Common myeloid progenitor, CD34-positive (primary cell): ENCODE results near the gene EFHB.

Experiments used
- CTCF ChIA-PET: fragments of 350-600 bp; sonication (Branson Sonifier 250); formaldehyde crosslinking; loops from one replicate; lab custom pipeline; 2021; ENCODE audit warnings: antibody characterized with exemption; lab: Charles Lee
- POLR2A ChIA-PET: fragments of 350-600 bp; sonication (Branson Sonifier 250); formaldehyde crosslinking; loops from one replicate; lab custom pipeline; 2021; ENCODE audit warnings: antibody characterized with exemption; lab: Charles Lee
- DNase-seq, 3 donors: peaks; one replicate each; pipeline versions ENCODE4 v3.0.0 to v3.0.0-alpha.2; 2013
- H3K27ac ChIP-seq, 2 experiments: 1 replicate in 1 of 2; 2 replicates in 1 of 2; pipeline ENCODE4 v1.7.0; 2013; ENCODE audit warnings: inconsistent platforms in 2 of 2, low read length in 2 of 2, mild to moderate bottlenecking in 2 of 2, low read depth in 1 of 2, moderate library complexity in 1 of 2; ENCODE audit not compliant: severe bottlenecking in 2 of 2, insufficient read depth in 1 of 2, poor library complexity in 1 of 2
- H3K27me3 ChIP-seq, 5 experiments: replicated peaks in 2 of 5; 1 replicate in 3 of 5; 2 replicates in 2 of 5; pipeline versions ENCODE4 v1.6.1 to v1.7.0; 2013; ENCODE audit warnings: low read length in 4 of 5, mild to moderate bottlenecking in 2 of 5, moderate library complexity in 2 of 5, inconsistent platforms in 1 of 5; ENCODE audit not compliant: insufficient read depth in 5 of 5, control insufficient read depth in 4 of 5
- H3K36me3 ChIP-seq, 4 experiments: 1 replicate in 2 of 4; 2 replicates in 2 of 4; pipeline versions ENCODE4 v1.6.1 to v1.7.0; 2013; ENCODE audit warnings: low read length in 3 of 4, control low read depth in 1 of 4, mild to moderate bottlenecking in 1 of 4; ENCODE audit not compliant: control insufficient read depth in 4 of 4, insufficient read depth in 4 of 4
- H3K4me1 ChIP-seq, 4 experiments: 1 replicate in 3 of 4; 2 replicates in 1 of 4; pipeline versions ENCODE4 v1.6.1 to v1.7.1; 2013; ENCODE audit warnings: low read length in 3 of 4, mild to moderate bottlenecking in 3 of 4, control low read depth in 1 of 4, inconsistent platforms in 1 of 4, moderate library complexity in 1 of 4; ENCODE audit not compliant: control insufficient read depth in 4 of 4, insufficient read depth in 4 of 4; ENCODE audit errors: control extremely low read depth in 1 of 4
- H3K4me3 ChIP-seq, 7 experiments: 1 replicate in 4 of 7; 2 replicates in 3 of 7; pipeline versions ENCODE4 v1.5.1 to v1.7.0; 2013; ENCODE audit warnings: mild to moderate bottlenecking in 7 of 7, low read length in 6 of 7, moderate library complexity in 6 of 7, inconsistent platforms in 2 of 7, low read depth in 2 of 7, control low read depth in 1 of 7; ENCODE audit not compliant: insufficient read depth in 4 of 7, control insufficient read depth in 1 of 7; ENCODE audit errors: extremely low read depth in 1 of 7
- H3K9me3 ChIP-seq, 5 experiments: 1 replicate in 4 of 5; 2 replicates in 1 of 5; pipeline versions ENCODE4 v1.6.1 to v1.7.1; 2013; ENCODE audit warnings: low read length in 4 of 5, mild to moderate bottlenecking in 2 of 5, inconsistent platforms in 1 of 5, low read depth in 1 of 5, moderate library complexity in 1 of 5; ENCODE audit not compliant: control insufficient read depth in 4 of 5, insufficient read depth in 2 of 5; ENCODE audit errors: control extremely low read depth in 1 of 5
- WGBS: methylation state at CpG from one replicate; pipeline ENCODE4 v1.1.5; 2013; ENCODE audit not compliant: insufficient coverage; 5-methylcytosine and 5-hydroxymethylcytosine counted together

EFHB gene

DNA sequence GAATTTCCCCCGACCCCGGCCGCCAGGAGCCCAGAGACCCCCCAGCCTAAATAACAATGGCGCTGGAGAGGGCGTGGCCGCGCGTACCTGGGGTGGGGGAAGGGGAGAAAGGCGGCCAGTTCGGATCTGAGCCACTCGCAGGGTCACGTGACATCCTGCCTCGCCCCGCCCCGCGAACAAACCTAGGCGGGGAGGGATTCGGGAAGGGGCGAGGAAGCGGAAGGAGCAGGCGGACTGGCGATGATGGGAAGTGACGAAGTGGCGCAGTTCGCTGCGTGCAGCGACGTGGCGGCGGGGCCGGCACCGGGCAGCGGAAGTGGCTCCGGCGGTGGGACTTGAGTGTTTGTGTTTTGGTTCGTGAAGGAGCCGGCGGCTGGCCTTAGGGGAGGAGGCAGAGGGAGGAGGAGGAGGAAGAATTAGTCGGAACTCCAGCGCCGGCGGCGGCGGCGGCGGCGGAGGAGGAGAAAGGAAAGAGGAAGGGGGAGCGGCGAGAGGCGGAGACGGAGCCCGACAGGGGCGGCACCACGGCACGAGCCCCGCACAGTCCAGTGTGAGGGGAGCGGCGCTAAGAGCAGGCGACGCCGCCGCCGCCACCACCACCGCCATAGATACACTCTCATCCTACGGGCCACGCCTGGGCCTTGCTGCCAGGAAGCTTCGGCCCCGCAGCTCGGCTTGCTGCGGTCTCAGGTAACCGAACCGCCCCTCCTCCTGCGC lies 13.0 kb upstream of the EFHB start, which contains the start of gene RAB5A:
Gene RAB5A, plus strand, starts transcription at position 266 of the 717 bp plus-strand sequence. CDS start 3,802 bp downstream, outside the sequence.
- Histone ChIP-seq H3K4me1 (peaks cover 3 to 24% (median 20%) of the 10 kb centered on the region in 4 experiments), H3K27ac (peak within 1 kb of the TSS; percentile 92 to 95), H3K4me3 (peak within 1 kb of the TSS; percentile 83 to 98 (median 97)), H3K27me3 (no peaks in the 10 kb centered on the region), H3K36me3 (peaks cover 3 to 12% (median 7%) of the 10 kb centered on the region in 4 experiments), H3K9me3 (no peaks in the 10 kb centered on the region)
- ChIA-PET CTCF (interaction anchor here (1.0 kb wide), 1 partner anchor 61 kb away, joined by 3 read pairs; no protein-coding TSS in a partner anchor), POLR2A (interaction anchor here (0.5 to 0.9 kb wide), 4 partner anchors 17 to 175 kb away, joined by 3 to 4 read pairs (median 3); no protein-coding TSS in a partner anchor)
- DNase-seq, result peak; percentile 98 to 99 (median 98)
- WGBS, result 0% methylated on average over 46 of the region's 73 CpGs

DNA sequence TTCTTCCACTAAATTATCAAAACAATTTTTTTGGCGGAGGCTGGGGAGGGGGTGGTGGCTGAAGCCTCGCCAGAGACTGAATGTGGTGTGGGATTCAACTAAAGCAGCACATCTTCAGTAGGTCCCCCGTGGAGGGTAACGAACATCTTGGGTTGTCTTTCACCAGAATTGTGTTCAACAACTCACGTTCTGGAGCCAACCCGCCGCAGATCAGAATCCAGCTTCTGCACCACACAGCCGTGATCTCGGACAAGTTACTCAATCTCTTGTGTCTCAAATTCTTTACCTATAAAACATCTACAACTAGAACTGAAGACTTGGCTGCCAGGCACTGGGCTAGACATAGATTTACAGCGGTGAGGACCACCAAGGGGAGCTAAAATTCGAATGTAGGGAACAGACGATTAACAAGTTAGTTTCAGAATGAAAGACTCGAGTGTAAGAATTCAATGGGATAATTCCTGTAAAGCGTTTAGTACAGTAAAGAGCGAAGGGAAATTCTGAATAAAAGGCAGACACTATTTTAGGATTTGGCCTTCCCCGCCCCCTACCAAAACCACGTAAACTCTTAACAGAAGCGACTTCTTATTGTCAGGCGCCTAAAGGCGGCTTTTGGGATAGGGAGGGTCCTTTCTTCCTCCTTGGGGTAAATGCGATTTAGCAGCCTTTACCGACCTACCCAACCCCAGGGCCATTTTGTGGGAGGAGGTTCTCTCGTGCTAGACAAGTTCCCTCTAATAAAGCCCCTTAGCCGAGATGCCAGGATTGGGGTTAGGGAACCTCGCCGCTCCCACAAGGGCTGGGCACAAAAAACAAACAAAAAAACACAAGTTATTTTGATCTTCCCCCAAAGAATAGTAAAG lies 12.2 kb upstream of the EFHB start:
- H3K4me1 ChIP-seq, result peaks cover 3 to 24% (median 20%) of the 10 kb centered on the region in 4 experiments
- peak overlapping the region; percentile 92 to 95 for H3K27ac ChIP-seq
- peak in 2 of 3 donors; percentile 71 to 78 for DNase-seq
- WGBS, result 61% methylated on average over 19 of the region's 26 CpGs
- H3K4me3 ChIP-seq, result peak overlapping the region; percentile 83 to 98 (median 97)
- H3K9me3 ChIP-seq, result no peaks in the 10 kb centered on the region
- POLR2A ChIA-PET, result no interaction called here
- H3K27me3 ChIP-seq, result no peaks in the 10 kb centered on the region
- CTCF ChIA-PET, result interaction anchor here (1.6 kb wide), 1 partner anchor 94 kb away, joined by 6 read pairs; the partner anchor contains the start of gene KAT2B
- H3K36me3 ChIP-seq, result peaks cover 0 to 5% (median 2%) of the 10 kb centered on the region in 4 experiments

DNA sequence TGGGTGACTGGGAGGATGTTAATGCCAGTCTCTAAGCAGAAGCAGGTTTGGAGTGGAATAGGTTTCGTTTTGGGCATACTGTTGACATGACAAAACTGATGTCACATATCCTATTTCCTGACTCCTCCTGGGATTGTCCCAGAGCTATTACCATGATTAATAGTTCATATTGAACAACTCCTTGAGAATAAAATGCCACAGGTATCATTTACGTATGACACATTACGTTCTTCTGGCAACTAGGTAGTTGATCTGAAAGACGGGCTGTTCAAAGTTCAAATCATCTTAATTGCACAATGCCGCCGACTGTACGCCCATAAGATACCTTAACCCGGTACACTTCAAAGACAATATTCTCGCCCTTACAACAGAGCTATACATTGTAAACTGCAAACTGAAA lies 11.5 kb upstream of the EFHB start:
- POLR2A ChIA-PET, result no interaction called here
- WGBS, result 93% methylated on average over 8 of the region's 9 CpGs
- no peaks in the 10 kb centered on the region for H3K27me3 ChIP-seq
- H3K4me3 ChIP-seq, result no peak overlapping the region
- H3K4me1 ChIP-seq, result peaks cover 3 to 24% (median 20%) of the 10 kb centered on the region in 4 experiments
- no peak overlapping the region for H3K27ac ChIP-seq
- peaks cover 0 to 3% (median 0%) of the 10 kb centered on the region in 4 experiments for H3K36me3 ChIP-seq
- no peak for DNase-seq
- CTCF ChIA-PET, result interaction anchor here (1.6 kb wide), 1 partner anchor 95 kb away, joined by 6 read pairs; the partner anchor contains the start of gene KAT2B
- no peaks in the 10 kb centered on the region for H3K9me3 ChIP-seq

DNA sequence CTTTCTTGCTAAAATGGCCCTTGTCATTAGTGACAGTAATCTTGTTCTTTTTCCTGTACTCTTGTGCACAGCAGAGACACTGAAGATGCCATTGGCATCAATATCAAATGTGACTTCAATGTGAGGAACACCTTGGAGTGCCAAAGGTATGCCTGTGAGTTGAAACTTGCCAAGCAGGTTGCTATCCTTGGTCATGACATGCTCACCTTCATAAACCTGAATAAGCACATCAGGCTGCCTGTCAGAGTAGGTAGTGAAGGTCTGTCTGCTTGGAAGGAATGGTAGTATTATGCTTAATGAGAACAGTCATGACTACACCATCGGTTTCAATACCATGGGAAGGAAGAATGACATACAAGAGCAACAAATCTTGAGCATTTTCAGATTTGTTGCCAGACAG lies 6.6 kb upstream of the EFHB start:
- WGBS, result 100% methylated on average over 1 of the region's 1 CpG
- Histone ChIP-seq H3K4me3 (no peak overlapping the region), H3K36me3 (no peaks in the 10 kb centered on the region), H3K9me3 (peaks cover 0 to 2% (median 0%) of the 10 kb centered on the region in 5 experiments), H3K27me3 (peaks cover 0 to 10% (median 0%) of the 10 kb centered on the region in 5 experiments), H3K27ac (no peak overlapping the region), H3K4me1 (peaks cover 0 to under 1% (median 0%) of the 10 kb centered on the region in 4 experiments)
- DNase-seq, result no peak
- ChIA-PET CTCF (no interaction called here), POLR2A (no interaction called here)

DNA sequence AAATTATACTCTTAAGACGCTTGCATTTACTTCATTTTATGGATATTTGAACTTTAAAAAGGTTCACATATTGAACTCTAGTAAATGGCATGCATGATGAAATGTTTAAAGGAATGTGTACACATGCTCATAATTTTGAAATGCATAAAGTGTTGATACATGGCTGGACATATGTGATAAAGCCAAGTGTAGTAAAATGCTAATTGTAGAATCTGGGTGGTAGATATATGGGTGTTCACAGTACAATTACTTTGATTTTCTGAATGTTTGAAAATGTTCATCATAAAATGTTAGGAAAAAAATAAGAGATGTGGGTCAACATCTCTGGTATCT lies 4.2 kb upstream of the EFHB start:
- CTCF ChIA-PET, result no interaction called here
- peaks cover 0 to 2% (median 0%) of the 10 kb centered on the region in 5 experiments for H3K9me3 ChIP-seq
- peaks cover 0 to 10% (median 2%) of the 10 kb centered on the region in 4 experiments for H3K4me1 ChIP-seq
- no CpG with 5 or more reads among the region's 1 CpG for WGBS
- H3K27ac ChIP-seq, result no peak overlapping the region
- POLR2A ChIA-PET, result no interaction called here
- no peak for DNase-seq
- peaks cover 0 to 27% (median 4%) of the 10 kb centered on the region in 5 experiments for H3K27me3 ChIP-seq
- H3K36me3 ChIP-seq, result no peaks in the 10 kb centered on the region
- no peak overlapping the region for H3K4me3 ChIP-seq

DNA sequence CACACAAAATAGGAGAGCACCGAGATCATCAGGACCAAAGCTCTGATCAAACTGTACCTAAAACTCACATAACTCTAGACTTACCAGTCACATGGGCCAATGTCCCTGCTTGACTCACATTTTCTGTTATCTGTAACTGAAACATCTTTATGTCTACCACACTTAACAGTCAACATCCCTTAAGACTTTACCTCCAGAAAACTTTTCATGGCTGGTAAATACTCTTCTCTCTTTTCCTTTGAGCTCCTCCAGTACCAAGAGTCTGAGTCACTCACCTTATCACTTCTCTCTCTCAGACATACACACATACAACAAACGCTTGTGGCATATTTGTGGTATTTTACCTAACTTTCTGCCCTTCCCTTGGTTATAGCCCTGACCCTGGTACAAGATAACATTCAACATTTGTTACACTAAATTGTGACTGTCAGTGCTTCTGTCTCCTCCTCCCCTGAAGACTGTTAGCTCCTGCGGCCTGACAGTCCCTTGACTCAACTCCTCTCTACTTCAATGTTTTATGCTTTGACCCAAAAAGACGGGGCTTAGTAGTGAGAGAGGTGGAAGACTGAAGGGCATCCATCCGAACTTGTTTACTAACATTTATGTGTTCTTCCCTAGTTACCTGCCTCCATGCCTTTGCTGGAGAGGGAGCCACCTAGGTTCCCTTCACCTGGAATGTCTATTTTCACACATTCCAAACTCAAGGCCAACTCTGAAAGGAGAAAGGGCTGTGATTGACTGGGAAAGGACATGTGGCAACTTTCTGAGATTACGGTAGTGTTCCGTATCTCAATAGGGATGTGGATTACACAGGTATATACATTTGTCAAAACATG lies 3.7 kb upstream of the EFHB start:
- WGBS, result 77% methylated on average over 2 of the region's 7 CpGs
- Histone ChIP-seq H3K27me3 (peaks cover 0 to 30% (median 4%) of the 10 kb centered on the region in 5 experiments), H3K27ac (peak overlapping the region in 1 of 2 experiments; percentile 30), H3K4me3 (no peak overlapping the region), H3K4me1 (peaks cover 0 to 15% (median 5%) of the 10 kb centered on the region in 4 experiments), H3K9me3 (peaks cover 0 to 2% (median 0%) of the 10 kb centered on the region in 5 experiments), H3K36me3 (no peaks in the 10 kb centered on the region)
- CTCF ChIA-PET, result interaction anchor here (1.1 to 1.3 kb wide), 2 partner anchors 10 to 15 kb away, joined by 3 read pairs; no protein-coding TSS in a partner anchor
- POLR2A ChIA-PET, result no interaction called here
- peak in 2 of 3 donors; percentile 33 to 50 for DNase-seq
